OCI-LY1 (cell line): ENCODE measurements around the gene TRUB1.

Experiments
- CTCF ChIP-seq: fragments of 200-600 bp; sonication (generic), shearing (Covaris generic); IDR thresholded peaks from 2 replicates; pipeline ENCODE4 v1.5.1; 2017; ENCODE audit warnings: mild to moderate bottlenecking, antibody characterized with exemption, low read length, moderate library complexity, mixed read lengths
- EZH2 ChIP-seq: fragments of 200-600 bp; sonication (generic), shearing (Covaris generic); IDR thresholded peaks from 2 replicates; pipeline ENCODE4 v1.8.0; 2017; ENCODE audit warnings: borderline replicate concordance, mixed run types, mild to moderate bottlenecking, antibody characterized with exemption, low read length, moderate library complexity, mixed read lengths

- no peak for TF ChIP-seq CTCF
- no peak for TF ChIP-seq EZH2
Observed at GRCh38 chr10:114899982-114900381, 38.0 kb upstream of the TRUB1 start.
